SH-SY5Y (cell line): Measurements from ENCODE around the gene AOPEP.

Source experiments
- GATA2 ChIP-seq: IDR thresholded peaks from 2 replicates; pipeline ENCODE4 v1.6.1; 2011; ENCODE audit warnings: mild to moderate bottlenecking, low read depth, low read length
- GATA3 ChIP-seq: IDR thresholded peaks from 2 replicates; pipeline ENCODE4 v1.6.1; 2011; ENCODE audit warnings: low read depth, mild to moderate bottlenecking, low read length, moderate library complexity

DNA sequence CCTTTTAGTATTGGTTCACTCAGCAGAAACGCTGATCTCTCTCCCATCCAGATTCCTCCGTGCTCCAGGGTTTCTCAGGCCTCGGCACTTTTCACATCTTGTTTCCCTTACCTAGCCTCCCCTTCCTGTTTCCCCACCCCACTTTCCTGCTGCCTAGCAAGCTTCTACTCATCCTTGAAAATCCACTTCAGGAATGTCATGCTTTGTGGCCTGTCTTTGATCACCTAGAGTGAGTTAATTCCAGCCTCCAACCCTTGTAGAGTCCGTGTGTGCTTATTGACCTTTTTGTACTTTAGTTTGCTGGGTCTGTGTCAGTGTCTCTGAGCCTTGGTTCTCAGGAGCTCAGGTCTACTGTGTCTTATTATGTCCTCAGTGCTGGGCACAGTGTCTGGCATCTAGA is 116.6 kb downstream of the AOPEP start:
- TF ChIP-seq GATA3, result no peak
- no peak for TF ChIP-seq GATA2
